ENCODE data around the gene USH1G. TPM values are rescaled to one million over a fixed set of nuclear protein-coding genes. Genes with fewer than 3 reads are reported as not detected.

Gene USH1G
- total RNA-seq, 1 experiment from 2014 or later = 2.7 TPM

GRCh38 chr17:74951680-74952421, 28.8 kb upstream of the USH1G start:
- Histone ChIP-seq H2BK5ac (ENCODE audit: insufficient read length, low read length) (no peak overlapping the region), H4K91ac (ENCODE audit: insufficient read length, low read depth, low read length) (no peak overlapping the region), H2BK12ac (ENCODE audit: insufficient read length, low read depth, low read length) (no peak overlapping the region), H3K23me2 (ENCODE audit: insufficient read length, low read depth, low read length, poor library complexity, severe bottlenecking) (peaks cover 2% of the 10 kb centered on the region), H2AK5ac (ENCODE audit: insufficient read length, low read length) (no peak overlapping the region), H2BK15ac (ENCODE audit: low read depth, low read length) (no peak overlapping the region), H4K8ac (replicated peaks; ENCODE audit: insufficient read length, low read depth, low read length) (no peak overlapping the region), H3K27ac (ENCODE audit: insufficient read length, low read depth, low read length) (no peak overlapping the region), H4K20me1 (ENCODE audit: control insufficient read depth, insufficient read depth, insufficient read length) (no peaks in the 10 kb centered on the region), H3K9me3 (ENCODE audit: control insufficient read depth, low read depth, low read length) (no peaks in the 10 kb centered on the region), H3K27me3 (ENCODE audit: insufficient read depth, low read length) (no peaks in the 10 kb centered on the region), H3K18ac (ENCODE audit: insufficient read length, low read depth, low read length) (no peak overlapping the region), H3K9ac (ENCODE audit: extremely low read depth, insufficient read length, low read length) (no peak overlapping the region), H3K14ac (ENCODE audit: insufficient read depth, low read length) (peak overlapping the region; percentile 42; the same call in 1 of the 2 replicates), H3K4ac (ENCODE audit: low read depth, low read length) (no peak overlapping the region), H2AFZ (ENCODE audit: low read length) (no peak overlapping the region), H3K4me2 (ENCODE audit: insufficient read depth, insufficient read length, low read length) (no peak overlapping the region), H2BK120ac (ENCODE audit: low read depth, low read length, poor library complexity, severe bottlenecking) (no peak overlapping the region), H3K79me1 (ENCODE audit: insufficient read depth, low read depth, low read length, poor library complexity, severe bottlenecking) (no peaks in the 10 kb centered on the region), H3K56ac (ENCODE audit: insufficient read length, low read depth, low read length) (no peak overlapping the region), H3K79me2 (ENCODE audit: insufficient read depth, low read length) (no peaks in the 10 kb centered on the region), H4K5ac (ENCODE audit: insufficient read length, low read depth, low read length) (no peak overlapping the region), H3K4me1 (ENCODE audit: insufficient read depth, low read length) (no peaks in the 10 kb centered on the region), H2BK20ac (ENCODE audit: low read depth, low read length, poor library complexity, severe bottlenecking) (no peak overlapping the region), H3T11ph (ENCODE audit: low read length) (no peak overlapping the region), H3K23ac (ENCODE audit: insufficient read length, low read depth, low read length) (no peak overlapping the region)
- Mint-ChIP-seq H3K9me3 (no peaks in the 10 kb centered on the region), H3K27ac (no peak overlapping the region), H3K27me3 (ENCODE audit: low read depth) (peaks cover 19% of the 10 kb centered on the region), H3K4me1 (peaks cover 11 to 19% of the 10 kb centered on the region in 2 experiments), H3K4me3 (no peak overlapping the region), H3K36me3 (ENCODE audit: insufficient read depth in 1 of 3, low read depth in 3 of 3) (no peaks in the 10 kb centered on the region)
- WGBS (ENCODE audit: extremely low coverage, insufficient read length, low lambda C conversion rate) = no CpG with 5 or more reads among the region's 32 CpGs
- no peak for TF ChIP-seq CTCF (conservative IDR thresholded peaks at IDR 0.05)
- DNase-seq = peak; percentile 89

All from H9 (cell line).